ENCODE results near the gene RASGRP2. TPM values are rescaled to one million over a fixed set of nuclear protein-coding genes. Genes with fewer than 3 reads are reported as not detected.

The RASGRP2 gene
- 1.2 TPM for polyA plus RNA-seq (2013, experiment 1 of 2; ENCODE audit: insufficient read length)
- polyA plus RNA-seq (2013, experiment 2 of 2; ENCODE audit: insufficient read length) = 3.2 TPM

GRCh38 chr11:64743591-64744543, at the start of gene RASGRP2:
Gene RASGRP2 (minus strand): TSS chr11:64744142. CDS start chr11:64742866, 1,276 bp downstream.
- DNase-seq = no peak

GRCh38 chr11:64792482-64792881, 48.5 kb upstream of the RASGRP2 start:
- no peak for DNase-seq

DNA sequence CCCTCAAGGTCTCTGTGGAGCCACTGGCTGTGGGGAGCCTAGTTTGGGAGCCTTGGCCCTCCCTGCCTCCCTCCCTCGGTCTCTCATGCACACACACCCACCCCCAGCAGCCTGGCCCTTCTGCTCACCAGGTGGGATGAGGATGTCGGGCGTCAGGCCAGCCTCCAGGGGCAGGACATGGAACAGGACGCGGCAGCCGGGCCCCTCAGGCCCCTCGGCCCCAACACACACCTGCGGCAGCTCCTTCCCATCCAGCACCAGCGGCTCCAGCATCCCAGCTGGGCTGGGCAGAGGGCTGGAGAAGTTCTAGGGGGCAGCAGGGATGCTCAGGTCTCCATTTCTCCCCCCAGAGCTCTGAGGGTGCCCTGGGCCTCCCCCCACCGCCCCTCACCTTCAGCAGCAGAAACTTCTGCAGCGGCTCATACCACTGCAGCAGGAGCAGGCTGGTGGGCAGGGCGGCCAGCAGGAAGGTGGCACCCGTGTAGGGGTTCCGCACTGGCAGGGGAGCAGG, 47.9 kb upstream of the RASGRP2 start:
- no peak for DNase-seq

DNA sequence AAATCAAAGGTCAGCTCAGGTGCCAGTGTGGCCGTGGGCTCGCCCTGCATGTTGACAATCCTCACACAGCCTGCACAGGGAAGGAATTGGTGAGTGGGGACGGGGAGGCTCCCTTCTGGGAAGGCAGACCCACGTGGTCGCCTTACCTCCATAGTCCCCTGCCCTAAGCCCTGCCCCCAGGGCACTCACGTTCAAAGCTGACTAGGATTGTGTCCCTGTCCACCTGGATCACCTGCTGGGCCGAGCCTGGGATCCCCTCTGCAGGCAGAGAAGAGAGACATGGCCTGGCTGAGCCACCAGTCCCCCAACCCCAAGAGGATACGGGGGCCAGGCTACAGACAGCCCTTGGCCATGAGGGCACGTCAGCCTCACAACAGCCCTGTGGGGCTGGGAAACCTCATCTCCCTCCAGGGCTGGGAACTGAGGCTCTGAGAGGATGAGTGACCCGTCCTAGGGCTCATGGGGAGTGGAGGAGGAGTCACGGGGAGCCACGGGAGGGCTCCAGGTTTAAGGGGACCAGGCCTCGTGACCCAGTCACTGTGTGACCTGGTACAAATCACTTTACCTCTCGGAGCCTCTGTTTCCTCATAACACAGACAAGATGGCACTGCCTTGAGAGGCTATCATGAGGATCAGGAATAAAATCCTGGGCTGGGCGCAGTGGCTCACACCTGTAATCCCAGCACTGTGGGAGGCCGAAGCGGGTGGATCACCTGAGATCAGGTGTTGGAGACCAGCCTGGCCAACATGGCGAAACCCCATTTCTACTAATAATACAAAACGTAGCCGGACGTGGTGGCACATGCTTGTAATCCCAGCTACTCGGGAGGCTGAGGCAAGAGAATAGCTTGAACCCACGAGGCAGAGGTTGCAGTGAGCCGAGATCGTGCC, 46.5 kb upstream of the RASGRP2 start:
- DNase-seq = no peak

GRCh38 chr11:64789331-64790204, 45.6 kb upstream of the RASGRP2 start:
- DNase-seq = no peak

DNA sequence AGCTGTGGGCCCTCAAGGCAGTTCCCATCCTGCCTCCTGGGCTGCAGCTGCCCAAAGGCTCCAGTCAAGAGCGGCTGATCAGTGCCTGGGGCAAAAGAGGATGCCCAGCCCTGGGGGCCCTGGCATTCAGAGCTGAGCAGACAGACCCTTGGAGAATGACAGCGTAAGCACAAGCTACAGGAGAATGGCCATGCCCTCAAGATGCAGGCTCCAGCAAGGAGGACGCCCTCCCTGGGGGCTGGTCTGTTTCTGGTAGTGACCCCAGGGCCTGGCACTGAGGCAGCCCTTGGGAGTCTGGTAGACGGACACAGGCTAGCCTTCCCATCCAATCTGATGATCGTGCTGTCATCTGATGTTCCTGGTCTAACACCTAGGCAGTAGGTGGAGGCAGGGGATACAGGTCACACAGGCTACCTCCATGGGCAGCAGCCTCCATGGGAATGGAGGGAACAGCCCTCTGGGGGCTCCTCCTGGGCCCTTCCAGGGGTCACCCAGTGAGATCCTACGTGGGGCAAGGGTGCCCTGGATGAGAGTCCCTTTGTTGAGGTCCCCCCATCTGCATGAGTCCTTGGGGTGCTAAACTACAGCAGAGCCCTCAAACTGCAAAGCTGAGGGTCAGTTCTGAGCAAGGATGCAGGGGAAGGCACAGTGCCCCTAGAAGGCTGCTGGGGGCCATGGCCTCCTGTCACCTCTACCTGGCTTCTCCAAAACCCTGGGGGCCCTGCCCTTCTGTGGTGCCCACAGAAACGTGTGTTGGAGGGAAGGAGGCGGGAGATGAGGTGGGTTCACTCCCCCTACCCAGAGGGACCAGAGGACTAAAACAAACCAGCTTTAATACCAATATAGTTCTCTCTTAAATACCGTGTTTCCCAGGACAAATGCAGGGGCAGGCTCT, 44.6 kb upstream of the RASGRP2 start:
- DNase-seq = no peak

GRCh38 chr11:64787526-64788320, 43.8 kb upstream of the RASGRP2 start:
- peak; percentile 27 for DNase-seq

GRCh38 chr11:64786308-64786707, 42.4 kb upstream of the RASGRP2 start:
- DNase-seq = no peak

DNA sequence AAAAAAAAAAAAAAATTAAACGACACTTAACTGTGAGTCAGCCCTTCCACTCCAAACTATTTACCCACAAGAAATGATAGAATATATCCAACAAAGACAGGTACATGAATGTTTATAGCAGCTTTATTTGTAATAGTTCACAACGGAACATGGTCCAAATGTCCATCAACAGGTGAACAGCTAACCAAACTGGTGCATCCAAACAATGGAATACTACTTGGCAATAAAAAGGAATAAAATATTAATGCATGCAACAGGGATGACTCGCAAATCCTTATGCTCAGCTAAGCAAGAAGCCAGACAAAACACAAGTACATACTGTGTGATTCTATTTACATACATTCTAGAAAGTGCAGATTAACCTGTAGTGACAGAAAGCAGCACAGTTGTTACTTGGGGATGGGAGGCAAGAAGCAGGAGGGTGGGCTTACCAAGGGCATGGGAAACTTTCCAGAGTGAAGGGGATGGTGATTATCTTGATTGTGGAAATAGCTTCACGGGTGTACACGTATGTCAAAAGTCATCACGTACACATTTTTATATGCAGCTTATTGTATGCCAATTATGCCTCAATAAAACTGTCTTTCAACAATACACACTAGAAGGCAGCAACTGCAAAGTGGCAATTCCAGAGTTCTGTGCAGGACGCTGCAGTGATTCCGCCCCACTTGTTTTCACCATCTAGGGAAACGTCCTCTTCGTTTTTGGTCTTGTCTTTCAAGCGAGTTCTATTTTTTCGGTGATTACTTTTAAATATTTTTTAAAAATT, 41.1 kb upstream of the RASGRP2 start:
- no peak for DNase-seq

- peak; percentile 100 for DNase-seq
These were observed 34.7 kb upstream of the RASGRP2 start, which contains the start of gene SF1 for GRCh38 chr11:64778473-64779298. Gene SF1 (minus strand): TSS chr11:64778542. CDS start chr11:64778392, 150 bp downstream.

DNA sequence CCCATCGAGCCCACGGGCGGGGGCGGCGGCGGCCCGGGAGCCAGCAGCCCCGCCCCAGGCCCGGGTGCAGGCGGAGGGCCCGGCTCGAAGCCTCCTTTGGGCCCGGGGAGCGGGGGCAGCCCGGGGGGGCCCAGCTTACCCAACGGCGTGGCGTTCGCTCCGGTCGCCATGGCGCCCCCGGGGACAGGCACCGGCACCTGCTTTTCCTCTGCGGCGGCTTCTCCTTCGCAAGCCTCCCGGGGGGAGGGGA, 34.2 kb upstream of the RASGRP2 start:
- no peak for DNase-seq

DNA sequence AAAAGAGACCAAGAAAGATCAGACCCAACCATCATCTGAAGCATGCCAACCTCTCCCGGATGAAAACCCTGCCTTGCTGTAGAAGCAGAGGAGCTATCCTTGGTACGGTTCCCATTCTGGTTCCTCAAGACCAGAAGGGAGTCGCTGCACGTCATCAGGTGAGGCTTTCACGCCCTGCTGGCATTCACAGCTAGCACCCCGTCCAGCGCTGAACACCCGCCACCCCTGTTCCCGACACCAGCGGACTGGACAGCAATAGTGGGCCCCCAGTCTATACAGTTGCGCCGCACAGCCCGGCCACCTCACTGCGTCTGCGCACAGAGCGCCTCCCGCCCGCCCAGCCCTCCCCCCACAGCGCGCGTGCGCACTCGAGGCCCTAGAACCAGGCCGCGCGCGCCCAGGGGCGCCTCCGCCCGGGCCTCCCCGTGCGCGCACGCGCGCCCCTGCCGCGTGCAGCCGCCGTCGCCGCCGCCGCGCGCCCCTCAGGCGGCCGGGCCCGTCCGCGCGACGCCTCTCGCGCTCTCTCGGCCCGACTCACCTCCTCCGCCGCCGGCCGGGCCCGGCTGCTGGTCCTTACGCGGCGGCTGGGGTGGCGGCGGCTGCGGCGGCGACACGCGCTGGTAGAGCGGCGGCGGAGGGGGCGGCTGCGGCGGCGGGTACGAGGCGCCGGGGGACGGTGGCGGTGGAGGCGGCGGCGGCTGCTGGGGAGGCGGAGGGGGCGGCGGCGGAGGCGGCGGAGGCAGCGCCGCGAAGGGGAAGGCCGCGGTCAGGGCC, 33.7 kb upstream of the RASGRP2 start:
- DNase-seq = peak; percentile 87

GRCh38 chr11:64776875-64777274, 32.9 kb upstream of the RASGRP2 start:
- DNase-seq = no peak

GRCh38 chr11:64776425-64776824, 32.5 kb upstream of the RASGRP2 start:
- no peak for DNase-seq

GRCh38 chr11:64774144-64774543, 30.2 kb upstream of the RASGRP2 start:
- DNase-seq = no peak

DNA sequence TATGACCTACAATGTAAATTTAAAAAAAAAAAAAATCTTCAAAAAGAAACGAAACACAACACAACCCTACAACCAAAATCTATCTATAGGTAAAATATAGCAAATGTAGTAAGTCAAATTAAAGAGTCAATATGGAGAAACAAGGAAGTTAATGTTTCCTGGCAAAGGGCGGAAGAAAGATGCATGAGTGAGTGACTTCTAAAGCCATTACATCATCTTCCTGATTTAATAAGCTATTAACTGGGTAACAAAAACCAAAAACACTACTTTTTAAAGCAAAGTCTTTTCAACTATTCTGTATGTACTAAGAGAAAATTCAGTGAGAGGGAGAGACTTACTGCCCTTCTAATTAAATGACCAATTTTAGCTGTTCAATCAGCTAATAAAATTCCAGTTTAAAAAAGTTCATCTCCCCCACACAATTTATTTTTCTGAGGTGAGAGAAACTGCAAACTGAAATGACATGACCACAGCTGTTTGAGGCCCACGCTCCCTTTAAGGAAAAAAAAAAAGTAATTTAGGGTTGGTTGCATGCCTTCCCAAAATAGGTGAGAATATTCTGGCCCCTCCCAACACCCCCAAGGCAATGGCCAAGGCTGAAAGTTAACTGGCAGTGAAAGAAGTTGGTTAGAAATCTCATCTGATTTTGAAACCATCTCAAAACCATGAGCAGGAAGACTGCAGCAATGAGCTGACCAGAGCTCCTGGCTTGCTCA, 28.5 kb upstream of the RASGRP2 start:
- DNase-seq = no peak

DNA sequence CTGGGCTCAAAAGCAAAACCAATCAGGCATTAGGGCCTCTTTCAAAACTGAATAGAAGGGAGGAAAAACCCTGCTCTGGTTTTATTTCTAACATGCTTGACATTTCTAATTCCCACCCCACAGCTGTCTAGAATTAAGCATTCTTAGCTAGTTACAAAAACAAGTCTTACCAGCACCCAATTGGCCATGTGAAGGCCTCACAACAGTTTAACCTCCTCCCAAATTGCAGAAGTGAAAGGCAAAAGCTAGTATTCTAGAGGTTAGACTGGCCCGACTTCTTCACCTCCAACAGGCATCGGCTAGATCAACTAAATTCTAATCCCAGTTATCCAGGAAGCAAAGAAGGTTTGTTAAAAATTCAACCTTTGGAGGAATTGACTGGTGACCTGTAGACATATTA, 27.9 kb upstream of the RASGRP2 start:
- DNase-seq = no peak

Data from fibroblast of skin of scalp (primary cell).